Mesenchymal stem cell (in vitro differentiated cells and primary cell): Measurements from ENCODE around the gene MLN.

Source experiments
- DNase-seq: peaks from one replicate; pipeline ENCODE4 v3.0.0-alpha.2; 2013
- H2AFZ ChIP-seq: one replicate; pipeline ENCODE4 v1.6.1; 2013; ENCODE audit warnings: low read depth, mild to moderate bottlenecking, control low read depth, inconsistent platforms, low read length, moderate library complexity
- H2AK5ac ChIP-seq: 2 replicates; pipeline ENCODE4 v1.6.1; 2013; ENCODE audit warnings: low read length, moderate library complexity, mild to moderate bottlenecking, inconsistent platforms; ENCODE audit not compliant: severe bottlenecking
- H2BK120ac ChIP-seq: one replicate; pipeline ENCODE4 v1.6.1; 2013; ENCODE audit warnings: low read depth, mild to moderate bottlenecking, inconsistent platforms, low read length, moderate library complexity
- H2BK12ac ChIP-seq, 2 experiments: one replicate each; pipeline ENCODE4 v1.6.1; 2013; ENCODE audit warnings: inconsistent platforms in 2 of 2, low read length in 2 of 2, mild to moderate bottlenecking in 2 of 2, moderate library complexity in 2 of 2, control low read depth in 1 of 2
- H2BK15ac ChIP-seq: one replicate; pipeline ENCODE4 v1.6.1; 2013; ENCODE audit warnings: mild to moderate bottlenecking, low read depth, inconsistent platforms; ENCODE audit not compliant: poor library complexity, severe bottlenecking
- H2BK5ac ChIP-seq: 2 replicates; pipeline ENCODE4 v1.6.1; 2013; ENCODE audit warnings: low read depth, mild to moderate bottlenecking, low read length, control low read depth, inconsistent platforms; ENCODE audit not compliant: poor library complexity, severe bottlenecking
- H3K14ac ChIP-seq, 2 experiments: one replicate each; pipeline ENCODE4 v1.6.1; 2013; ENCODE audit warnings: inconsistent platforms in 2 of 2, low read length in 2 of 2, control low read depth in 1 of 2, mild to moderate bottlenecking in 1 of 2, moderate library complexity in 1 of 2
- H3K18ac ChIP-seq, 2 experiments: one replicate each; pipeline ENCODE4 v1.6.1; 2013; ENCODE audit warnings: inconsistent platforms in 2 of 2, low read length in 2 of 2, control low read depth in 1 of 2, low read depth in 1 of 2, mild to moderate bottlenecking in 1 of 2
- H3K23ac ChIP-seq, 2 experiments: one replicate each; pipeline ENCODE4 v1.6.1; 2013; ENCODE audit warnings: inconsistent platforms in 2 of 2, low read length in 2 of 2, mild to moderate bottlenecking in 2 of 2, moderate library complexity in 2 of 2, control low read depth in 1 of 2
- H3K27ac ChIP-seq: 2 replicates; pipeline ENCODE4 v1.5.1; 2013; ENCODE audit warnings: mild to moderate bottlenecking, moderate library complexity, low read length, control low read depth, inconsistent platforms; ENCODE audit not compliant: poor library complexity, severe bottlenecking
- H3K27me3 ChIP-seq, 2 experiments: 2 replicates each; pipeline versions ENCODE4 v1.6.1 to v1.7.0; 2013; ENCODE audit warnings: low read length in 2 of 2, mild to moderate bottlenecking in 2 of 2, moderate library complexity in 2 of 2, control low read depth in 1 of 2, inconsistent platforms in 1 of 2; ENCODE audit not compliant: control insufficient read depth in 1 of 2, insufficient read depth in 1 of 2
- H3K36me3 ChIP-seq, 2 experiments: 2 replicates each; pipeline versions ENCODE4 v1.6.1 to v1.7.0; 2013; ENCODE audit warnings: low read length in 2 of 2, control low read depth in 1 of 2, inconsistent platforms in 1 of 2, low read depth in 1 of 2, mild to moderate bottlenecking in 1 of 2; ENCODE audit not compliant: insufficient read depth in 2 of 2, control insufficient read depth in 1 of 2
- H3K4ac ChIP-seq, 2 experiments: one replicate each; pipeline ENCODE4 v1.6.1; 2013; ENCODE audit warnings: inconsistent platforms in 2 of 2, low read length in 2 of 2, mild to moderate bottlenecking in 2 of 2, moderate library complexity in 2 of 2, control low read depth in 1 of 2, low read depth in 1 of 2
- H3K4me1 ChIP-seq: 2 replicates; pipeline ENCODE4 v1.6.1; 2013; ENCODE audit warnings: low read depth, low read length, control low read depth; ENCODE audit not compliant: control insufficient read depth, insufficient read depth
- H3K4me2 ChIP-seq: 2 replicates; pipeline ENCODE4 v1.6.1; 2013; ENCODE audit warnings: low read length, mild to moderate bottlenecking, inconsistent platforms; ENCODE audit not compliant: poor library complexity, severe bottlenecking
- H3K4me3 ChIP-seq, 2 experiments: 2 replicates each; pipeline versions ENCODE4 v1.5.1 to v1.7.0; 2013; ENCODE audit warnings: low read length in 2 of 2, mild to moderate bottlenecking in 2 of 2, control low read depth in 1 of 2, low read depth in 1 of 2; ENCODE audit not compliant: insufficient read depth in 1 of 2
- H3K79me1 ChIP-seq: replicated peaks from 2 replicates; pipeline ENCODE4 v1.6.1; 2013; ENCODE audit warnings: mild to moderate bottlenecking, control low read depth, low read length, inconsistent platforms; ENCODE audit not compliant: poor library complexity, severe bottlenecking
- H3K9ac ChIP-seq: 2 replicates; pipeline ENCODE4 v1.7.0; 2013; ENCODE audit warnings: mild to moderate bottlenecking, low read length, moderate library complexity
- H3K9me3 ChIP-seq: 2 replicates; pipeline ENCODE4 v1.7.0; 2013; ENCODE audit warnings: mild to moderate bottlenecking, low read length; ENCODE audit not compliant: control insufficient read depth
- H4K8ac ChIP-seq: one replicate; pipeline ENCODE4 v1.6.1; 2013; ENCODE audit warnings: inconsistent platforms, mild to moderate bottlenecking, low read length, moderate library complexity
- H4K91ac ChIP-seq: one replicate; pipeline ENCODE4 v1.6.1; 2013; ENCODE audit warnings: mild to moderate bottlenecking, low read length, inconsistent platforms
- WGBS: methylation state at CpG from one replicate; pipeline ENCODE4 v1.1.7; 2013; ENCODE audit warnings: mixed read lengths; 5-methylcytosine and 5-hydroxymethylcytosine counted together

MLN gene

DNA sequence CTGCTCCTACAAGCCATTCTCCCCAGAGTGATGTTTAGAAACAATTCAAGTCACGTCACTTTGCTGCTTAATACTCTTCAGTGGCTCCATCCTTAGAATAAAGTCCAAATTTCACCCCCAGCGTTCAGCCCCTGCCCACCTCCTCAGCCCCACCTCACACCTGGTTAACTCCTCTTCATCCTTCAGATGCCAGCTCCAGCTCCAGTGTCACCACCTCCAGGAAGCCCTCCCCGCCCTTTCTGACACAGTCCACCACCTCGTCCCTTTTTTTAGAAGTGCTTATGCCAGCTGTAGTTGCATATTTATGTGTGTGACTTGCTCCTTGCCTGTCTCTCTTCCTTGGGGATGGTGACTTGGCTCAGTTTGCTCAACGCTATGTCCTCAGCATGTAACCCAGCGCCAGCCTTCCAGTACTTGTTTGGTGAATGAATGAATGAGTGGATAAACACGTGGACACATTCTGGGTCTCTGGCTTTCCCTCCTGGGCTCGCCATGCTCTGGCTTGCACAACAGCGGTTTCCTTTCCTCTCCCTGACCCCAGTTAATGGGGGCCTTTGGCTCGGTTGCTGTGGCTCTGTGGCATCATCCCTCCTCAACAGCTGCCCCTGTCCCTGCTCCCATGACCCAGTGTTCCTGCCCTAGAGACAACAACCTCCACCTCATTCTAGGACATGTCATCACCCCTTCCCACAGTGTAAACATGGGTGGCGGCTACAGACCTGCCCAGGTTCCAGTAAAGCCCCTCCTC, 53.4 kb downstream of the MLN start:
- no peak overlapping the region for H3K9ac ChIP-seq
- peak overlapping the region; percentile 35 for H2BK120ac ChIP-seq
- H3K36me3 ChIP-seq: no peaks in the 10 kb centered on the region
- no peaks in the 10 kb centered on the region for H3K9me3 ChIP-seq
- no peak overlapping the region for H2BK5ac ChIP-seq
- H3K27me3 ChIP-seq: peaks cover 0 to 70% of the 10 kb centered on the region in 2 experiments
- H3K79me1 ChIP-seq: no peaks in the 10 kb centered on the region
- H4K91ac ChIP-seq: peak overlapping the region; percentile 70
- no peak overlapping the region for H3K23ac ChIP-seq
- no peak overlapping the region for H3K4me2 ChIP-seq
- H2AK5ac ChIP-seq: peak overlapping the region; percentile 41
- no peak overlapping the region for H3K27ac ChIP-seq
- H2BK12ac ChIP-seq: peak overlapping the region; percentile 72 to 88
- H3K4me3 ChIP-seq: no peak overlapping the region
- 64% methylated on average over 10 of the region's 11 CpGs for WGBS
- H3K14ac ChIP-seq: no peak overlapping the region
- peak overlapping the region; percentile 40 to 75 for H3K18ac ChIP-seq
- peaks cover 53% of the 10 kb centered on the region for H3K4me1 ChIP-seq
- H2BK15ac ChIP-seq: peak overlapping the region; percentile 85
- peak; percentile 56 for DNase-seq
- H3K4ac ChIP-seq: peak overlapping the region in 1 of 2 experiments; percentile 70
- peak overlapping the region; percentile 68 for H4K8ac ChIP-seq
- H2AFZ ChIP-seq: no peak overlapping the region

DNA sequence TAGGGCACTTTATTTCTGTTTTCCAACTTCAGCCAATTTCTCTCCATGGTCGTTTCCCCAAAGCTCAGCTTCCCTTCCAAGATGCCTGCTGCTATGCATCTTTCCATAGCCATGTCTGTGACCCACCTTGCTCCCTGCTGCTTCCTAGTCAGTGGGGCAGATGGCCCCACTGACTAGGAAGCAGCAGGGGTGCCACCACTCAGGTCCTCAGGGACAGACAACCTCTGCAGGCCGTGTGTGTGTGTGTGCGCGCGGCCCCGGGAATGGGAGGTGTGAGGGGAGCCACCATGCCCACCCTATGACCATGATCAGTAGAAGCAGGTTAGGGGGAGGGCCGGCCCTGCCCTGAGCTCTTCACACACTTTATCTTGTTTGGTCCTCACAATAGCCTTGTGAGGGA, 54.4 kb downstream of the MLN start:
- H3K36me3 ChIP-seq: no peaks in the 10 kb centered on the region
- no peaks in the 10 kb centered on the region for H3K79me1 ChIP-seq
- WGBS: 89% methylated on average over 7 of the region's 7 CpGs
- DNase-seq: no peak
- no peak overlapping the region for H3K4ac ChIP-seq
- peak overlapping the region; percentile 11 to 20 for H2BK12ac ChIP-seq
- H3K18ac ChIP-seq: no peak overlapping the region
- peaks cover 0 to 70% of the 10 kb centered on the region in 2 experiments for H3K27me3 ChIP-seq
- no peak overlapping the region for H2BK120ac ChIP-seq
- H3K27ac ChIP-seq: no peak overlapping the region
- H2BK15ac ChIP-seq: peak overlapping the region; percentile 19
- H3K23ac ChIP-seq: no peak overlapping the region
- no peak overlapping the region for H4K8ac ChIP-seq
- no peak overlapping the region for H4K91ac ChIP-seq
- no peak overlapping the region for H2AK5ac ChIP-seq
- no peak overlapping the region for H3K4me3 ChIP-seq
- no peak overlapping the region for H3K14ac ChIP-seq
- H3K4me1 ChIP-seq: peaks cover 53% of the 10 kb centered on the region
- H2BK5ac ChIP-seq: no peak overlapping the region
- H2AFZ ChIP-seq: no peak overlapping the region
- no peak overlapping the region for H3K4me2 ChIP-seq
- H3K9ac ChIP-seq: no peak overlapping the region
- no peaks in the 10 kb centered on the region for H3K9me3 ChIP-seq

DNA sequence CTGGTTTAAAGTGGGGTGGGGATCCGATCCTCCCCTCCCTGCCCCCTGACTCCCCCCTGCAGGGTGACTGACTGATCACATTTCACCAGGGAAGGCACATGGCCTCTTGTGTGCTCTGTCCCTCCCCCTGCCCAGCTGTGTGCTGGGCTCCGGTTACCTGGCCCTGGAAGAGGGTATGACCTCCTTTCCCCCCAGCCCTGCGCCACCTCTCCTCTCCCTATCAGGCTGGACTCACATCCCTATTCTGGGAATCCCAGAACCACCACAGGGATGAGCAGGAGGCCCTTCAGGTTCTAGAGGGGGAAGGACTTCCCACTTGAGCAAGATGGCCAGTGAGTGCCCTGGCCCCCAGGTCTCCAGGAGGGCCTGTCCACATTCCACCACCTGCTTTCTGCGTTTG, 55.0 kb downstream of the MLN start:
- Histone ChIP-seq H2BK15ac (peak overlapping the region; percentile 6), H2AK5ac (peak overlapping the region; percentile 83), H2BK5ac (peak overlapping the region; percentile 46), H3K18ac (no peak overlapping the region), H3K23ac (no peak overlapping the region), H3K4ac (no peak overlapping the region), H2BK12ac (peak overlapping the region in 1 of 2 experiments; percentile 91), H3K9ac (no peak overlapping the region), H4K8ac (no peak overlapping the region), H3K4me2 (no peak overlapping the region), H3K4me1 (peaks cover 58% of the 10 kb centered on the region), H4K91ac (peak overlapping the region; percentile 75), H3K9me3 (no peaks in the 10 kb centered on the region), H2AFZ (no peak overlapping the region), H2BK120ac (no peak overlapping the region), H3K14ac (no peak overlapping the region), H3K27me3 (peaks cover 0 to 72% of the 10 kb centered on the region in 2 experiments), H3K79me1 (no peaks in the 10 kb centered on the region), H3K27ac (no peak overlapping the region), H3K4me3 (no peak overlapping the region), H3K36me3 (no peaks in the 10 kb centered on the region)
- DNase-seq: no peak
- WGBS: 96% methylated on average over 4 of the region's 4 CpGs

DNA sequence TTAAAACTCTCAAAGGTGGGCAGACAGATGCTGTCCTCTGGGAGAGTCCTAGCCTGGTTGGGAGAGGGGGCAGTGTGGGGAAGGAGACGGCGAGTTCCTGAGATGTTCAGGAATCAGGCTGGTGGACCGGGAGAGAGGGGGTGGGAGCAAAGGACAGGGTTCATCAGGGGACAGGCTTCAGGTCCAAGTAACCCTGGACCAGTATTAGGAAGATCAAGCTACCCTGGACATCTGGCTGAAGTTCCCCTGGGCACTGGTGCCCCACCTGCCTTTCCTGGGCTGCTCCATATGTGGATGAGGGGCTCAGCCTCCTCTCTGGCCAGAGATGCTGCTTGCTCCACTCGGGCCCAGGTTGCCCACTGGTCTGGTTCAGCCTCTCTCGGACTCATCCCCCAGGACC, 56.0 kb downstream of the MLN start:
- Histone ChIP-seq H3K27me3 (peaks cover 0 to 75% of the 10 kb centered on the region in 2 experiments), H3K4me1 (peaks cover 60% of the 10 kb centered on the region), H2BK120ac (no peak overlapping the region), H2AFZ (no peak overlapping the region), H3K18ac (peak overlapping the region; percentile 29 to 99), H3K79me1 (peaks cover 2% of the 10 kb centered on the region), H2BK15ac (no peak overlapping the region), H3K9ac (no peak overlapping the region), H3K4me3 (no peak overlapping the region), H3K4me2 (no peak overlapping the region), H3K14ac (no peak overlapping the region), H3K9me3 (no peaks in the 10 kb centered on the region), H2BK12ac (peak overlapping the region; percentile 6 to 95), H3K27ac (no peak overlapping the region), H4K91ac (peak overlapping the region; percentile 55), H3K23ac (no peak overlapping the region), H2BK5ac (no peak overlapping the region), H4K8ac (no peak overlapping the region), H2AK5ac (peak overlapping the region; percentile 19), H3K36me3 (peaks cover 0 to 2% of the 10 kb centered on the region in 2 experiments), H3K4ac (peak overlapping the region in 1 of 2 experiments; percentile 80)
- WGBS: 98% methylated on average over 5 of the region's 5 CpGs
- DNase-seq: no peak
